Uterus (tissue), 4 donors: ENCODE data around the gene CBFA2T3. TPM values are rescaled to one million over a fixed set of nuclear protein-coding genes. Genes with fewer than 3 reads are reported as not detected.

Experiments used
- DNase-seq, 2 donors: peaks; one replicate each; pipeline ENCODE4 v3.0.0-alpha.2; 2019 to 2020
- H3K27ac ChIP-seq, 2 donors: fragments of 200-600 bp; sonication (generic); 1 replicate in 1 of 2; 2 replicates in 1 of 2; pipeline ENCODE4 v1.5.1; 2016 to 2018
- H3K27me3 ChIP-seq, 2 donors: fragments of 200-600 bp; sonication (generic); one replicate each; pipeline ENCODE4 v1.5.1; 2018 to 2019; ENCODE audit warnings: control low read depth in 1 of 2
- H3K36me3 ChIP-seq, 2 donors: fragments of 200-600 bp; sonication (generic); one replicate each; pipeline ENCODE4 v1.5.1; 2019; ENCODE audit warnings: control low read depth in 1 of 2
- H3K4me1 ChIP-seq, 2 donors: fragments of 200-600 bp; sonication (generic); one replicate each; pipeline ENCODE4 v1.5.1; 2018 to 2019; ENCODE audit warnings: control low read depth in 1 of 2
- H3K4me3 ChIP-seq, 2 donors: fragments of 200-600 bp; sonication (generic); 1 replicate in 1 of 2; 2 replicates in 1 of 2; pipeline ENCODE4 v1.5.1; 2018 to 2019; ENCODE audit warnings: mild to moderate bottlenecking in 1 of 2
- H3K9me3 ChIP-seq, 2 donors: fragments of 200-600 bp; sonication (generic); one replicate each; pipeline ENCODE4 v1.5.1; 2019; ENCODE audit warnings: control low read depth in 1 of 2
- POLR2A ChIP-seq, 2 donors: fragments of 450-650 bp; IDR thresholded peaks; one replicate each; pipeline ENCODE4 v1.6.1; 2016; ENCODE audit warnings: antibody characterized with exemption in 2 of 2, mild to moderate bottlenecking in 1 of 2, moderate library complexity in 1 of 2
- intact Hi-C: fragments of 100-400 bp; cut with DNase I; formaldehyde crosslinking; loops from one replicate; pipeline ENCODE4 v1.15.1; 2023; ENCODE audit warnings: low total_unique reads
- total RNA-seq, 4 donors: library from RNA; depleted of rRNA in 3 of 4; stranded (reverse); fragments of >200 nt in 3 of 4; gene quantifications; one replicate each; pipeline versions ENCODE4 v1.1.0 to v1.2.4, GENCODE V29; 2014 to 2023
- TF ChIP-seq, protein P1 (sequence below), 4 experiments: fragments of 200-600 bp in 2 of 4; fragments of 450-650 bp in 2 of 4; sonication (generic) in 2 of 4; IDR thresholded peaks; one replicate each; pipeline ENCODE4 v1.5.1; 2016 to 2019; ENCODE audit warnings: antibody characterized with exemption in 4 of 4, mild to moderate bottlenecking in 2 of 4, moderate library complexity in 1 of 4
- donor health status: DM: yes; HTN: yes; CAD: no.

The CBFA2T3 gene
- total RNA-seq, 4 donors from 2014 or later, result under 0.01 to 12.1 (median 3.1) TPM

DNA sequence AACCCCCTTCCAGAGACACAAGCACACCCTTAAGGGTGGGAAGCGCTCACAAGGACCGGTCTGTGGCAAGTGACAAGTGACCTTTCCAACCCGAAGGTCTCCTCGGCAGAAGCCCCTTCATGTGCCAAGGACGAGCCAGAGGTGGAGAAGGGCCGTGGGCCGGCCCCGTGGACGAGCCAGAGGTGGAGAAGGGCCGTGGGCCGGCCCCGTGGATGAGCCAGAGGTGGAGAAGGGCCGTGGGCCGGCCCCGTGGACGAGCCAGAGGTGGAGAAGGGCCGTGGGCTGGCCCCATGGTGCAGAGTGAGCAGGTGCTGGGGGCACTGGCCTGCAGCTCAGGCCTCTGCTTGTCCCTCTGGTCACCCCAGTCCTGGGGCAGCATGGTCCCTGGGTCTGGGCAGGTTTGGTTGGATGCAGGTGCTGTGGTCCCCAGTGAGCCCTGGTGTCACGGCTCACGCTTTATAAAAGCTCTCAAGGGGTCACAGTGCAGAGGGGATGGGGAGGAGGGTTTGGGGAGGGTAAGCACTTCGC is 45.6 kb downstream of the CBFA2T3 start:
- H3K27ac ChIP-seq, result no peak overlapping the region
- H3K36me3 ChIP-seq, result no peaks in the 10 kb centered on the region
- intact Hi-C loops, result no loop called here
- no peaks in the 10 kb centered on the region for H3K4me1 ChIP-seq
- H3K27me3 ChIP-seq, result no peaks in the 10 kb centered on the region
- no peaks in the 10 kb centered on the region for H3K9me3 ChIP-seq
- DNase-seq, result no peak
- H3K4me3 ChIP-seq, result no peak overlapping the region
- TF ChIP-seq POLR2A (IDR thresholded peaks at IDR 0.05), result no peak
- TF ChIP-seq, protein P1, sequence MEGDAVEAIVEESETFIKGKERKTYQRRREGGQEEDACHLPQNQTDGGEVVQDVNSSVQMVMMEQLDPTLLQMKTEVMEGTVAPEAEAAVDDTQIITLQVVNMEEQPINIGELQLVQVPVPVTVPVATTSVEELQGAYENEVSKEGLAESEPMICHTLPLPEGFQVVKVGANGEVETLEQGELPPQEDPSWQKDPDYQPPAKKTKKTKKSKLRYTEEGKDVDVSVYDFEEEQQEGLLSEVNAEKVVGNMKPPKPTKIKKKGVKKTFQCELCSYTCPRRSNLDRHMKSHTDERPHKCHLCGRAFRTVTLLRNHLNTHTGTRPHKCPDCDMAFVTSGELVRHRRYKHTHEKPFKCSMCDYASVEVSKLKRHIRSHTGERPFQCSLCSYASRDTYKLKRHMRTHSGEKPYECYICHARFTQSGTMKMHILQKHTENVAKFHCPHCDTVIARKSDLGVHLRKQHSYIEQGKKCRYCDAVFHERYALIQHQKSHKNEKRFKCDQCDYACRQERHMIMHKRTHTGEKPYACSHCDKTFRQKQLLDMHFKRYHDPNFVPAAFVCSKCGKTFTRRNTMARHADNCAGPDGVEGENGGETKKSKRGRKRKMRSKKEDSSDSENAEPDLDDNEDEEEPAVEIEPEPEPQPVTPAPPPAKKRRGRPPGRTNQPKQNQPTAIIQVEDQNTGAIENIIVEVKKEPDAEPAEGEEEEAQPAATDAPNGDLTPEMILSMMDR (IDR thresholded peaks at IDR 0.05), result no peak

DNA sequence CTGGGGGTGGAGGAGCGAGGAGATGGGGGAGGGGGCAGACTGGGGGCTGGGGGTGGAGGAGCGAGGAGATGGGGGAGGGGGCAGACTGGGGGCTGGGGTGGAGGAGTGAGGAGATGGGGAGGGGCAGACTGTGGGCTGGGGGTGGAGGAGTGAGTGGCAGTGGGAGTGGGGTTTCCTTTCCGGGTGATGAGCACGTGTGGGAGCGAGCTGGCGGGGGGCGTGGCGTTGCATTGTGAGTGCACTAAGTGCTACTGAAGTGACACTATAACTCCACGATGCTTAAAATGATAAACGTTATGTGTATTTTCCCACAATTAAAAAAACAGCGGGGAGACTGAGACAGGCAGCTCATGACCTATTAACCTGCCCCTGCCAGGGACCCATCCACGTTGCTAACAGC is 46.3 kb downstream of the CBFA2T3 start:
- no peaks in the 10 kb centered on the region for H3K4me1 ChIP-seq
- no peak for TF ChIP-seq POLR2A (IDR thresholded peaks at IDR 0.05)
- TF ChIP-seq, protein P1 (IDR thresholded peaks at IDR 0.05), result no peak
- no peak for DNase-seq
- H3K36me3 ChIP-seq, result no peaks in the 10 kb centered on the region
- H3K27me3 ChIP-seq, result no peaks in the 10 kb centered on the region
- no peak overlapping the region for H3K27ac ChIP-seq
- H3K4me3 ChIP-seq, result no peak overlapping the region
- intact Hi-C loops, result no loop called here
- H3K9me3 ChIP-seq, result no peaks in the 10 kb centered on the region

DNA sequence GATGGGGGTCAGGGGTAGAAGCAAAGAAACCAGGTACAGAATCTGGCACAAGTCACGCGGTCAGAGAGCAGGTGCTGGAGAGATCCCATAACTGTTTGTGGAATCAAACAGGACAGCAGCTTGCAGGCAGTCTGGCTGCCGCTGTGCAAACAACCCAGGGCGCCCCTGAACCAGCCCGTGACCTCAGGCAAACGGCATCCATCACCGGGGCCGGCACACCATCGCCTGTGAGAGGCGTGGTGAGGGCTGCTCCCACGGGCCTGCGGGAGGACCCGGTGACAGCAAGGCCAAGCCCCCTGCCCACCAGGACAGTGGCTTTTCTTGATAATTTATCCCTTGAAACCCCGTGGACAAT is 47.9 kb downstream of the CBFA2T3 start:
- no peak overlapping the region for H3K4me3 ChIP-seq
- no peaks in the 10 kb centered on the region for H3K36me3 ChIP-seq
- H3K27ac ChIP-seq, result no peak overlapping the region
- H3K4me1 ChIP-seq, result no peaks in the 10 kb centered on the region
- intact Hi-C loops, result no loop called here
- H3K9me3 ChIP-seq, result no peaks in the 10 kb centered on the region
- H3K27me3 ChIP-seq, result no peaks in the 10 kb centered on the region
- no peak for DNase-seq
- TF ChIP-seq, protein P1 (IDR thresholded peaks at IDR 0.05), result no peak

GRCh38 chr16:88928405-88929090 is 48.5 kb downstream of the CBFA2T3 start:
- no peak for DNase-seq
- intact Hi-C loops, result no loop called here
- Histone ChIP-seq H3K27me3 (no peaks in the 10 kb centered on the region), H3K4me3 (no peak overlapping the region), H3K9me3 (no peaks in the 10 kb centered on the region), H3K4me1 (no peaks in the 10 kb centered on the region), H3K27ac (no peak overlapping the region), H3K36me3 (no peaks in the 10 kb centered on the region)
- TF ChIP-seq POLR2A (IDR thresholded peaks at IDR 0.05), result no peak
- TF ChIP-seq, protein P1 (IDR thresholded peaks at IDR 0.05), result no peak

GRCh38 chr16:88927661-88928060 is 49.3 kb downstream of the CBFA2T3 start:
- DNase-seq, result no peak
- Histone ChIP-seq H3K4me1 (peaks cover 0 to 4% of the 10 kb centered on the region in 2 donors), H3K36me3 (no peaks in the 10 kb centered on the region), H3K4me3 (no peak overlapping the region), H3K27ac (no peak overlapping the region), H3K27me3 (no peaks in the 10 kb centered on the region), H3K9me3 (no peaks in the 10 kb centered on the region)
- intact Hi-C loops, result no loop called here
- TF ChIP-seq, protein P1 (IDR thresholded peaks at IDR 0.05), result no peak
- no peak for TF ChIP-seq POLR2A (IDR thresholded peaks at IDR 0.05)
